GM12875 (cell line): ENCODE results near the gene LARGE1.

Experiments used
- H3K4me3 ChIP-seq: one replicate; pipeline ENCODE4 v1.5.1; 2011; ENCODE audit warnings: low read depth, low read length, control low read depth
- CTCF ChIP-seq: IDR thresholded peaks from 2 replicates; pipeline ENCODE4 v1.5.1; 2011; ENCODE audit warnings: low read depth, mild to moderate bottlenecking, control low read depth, inconsistent platforms, low read length, moderate library complexity, borderline replicate concordance; ENCODE audit not compliant: insufficient read depth

Gene LARGE1

GRCh38 chr22:33504941-33505625 is 415.2 kb downstream of the LARGE1 start:
- no peak for TF ChIP-seq CTCF
- H3K4me3 ChIP-seq, result no peak overlapping the region

DNA sequence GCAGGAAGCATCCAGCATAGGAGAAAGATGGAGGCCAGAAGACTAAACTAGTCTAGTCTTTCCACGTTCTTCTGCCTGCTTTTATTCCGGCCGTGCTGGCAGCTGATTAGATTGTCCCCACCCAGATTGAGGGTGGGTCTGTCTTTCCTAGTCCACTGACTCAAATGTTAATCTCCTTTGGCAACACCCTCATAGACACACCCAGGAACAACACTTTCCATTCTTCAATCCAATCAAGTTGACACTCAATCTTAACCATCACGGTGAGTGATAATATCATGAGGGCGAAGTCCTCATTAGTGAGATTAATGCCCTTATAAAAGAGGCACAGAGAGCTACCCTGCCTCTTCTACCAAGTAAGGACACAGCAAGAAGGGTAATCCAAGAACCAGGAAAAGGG is 424.2 kb downstream of the LARGE1 start:
- no peak overlapping the region for H3K4me3 ChIP-seq
- no peak for TF ChIP-seq CTCF

- TF ChIP-seq CTCF, result no peak
These were observed 426.6 kb downstream of the LARGE1 start for GRCh38 chr22:33493476-33494205.

DNA sequence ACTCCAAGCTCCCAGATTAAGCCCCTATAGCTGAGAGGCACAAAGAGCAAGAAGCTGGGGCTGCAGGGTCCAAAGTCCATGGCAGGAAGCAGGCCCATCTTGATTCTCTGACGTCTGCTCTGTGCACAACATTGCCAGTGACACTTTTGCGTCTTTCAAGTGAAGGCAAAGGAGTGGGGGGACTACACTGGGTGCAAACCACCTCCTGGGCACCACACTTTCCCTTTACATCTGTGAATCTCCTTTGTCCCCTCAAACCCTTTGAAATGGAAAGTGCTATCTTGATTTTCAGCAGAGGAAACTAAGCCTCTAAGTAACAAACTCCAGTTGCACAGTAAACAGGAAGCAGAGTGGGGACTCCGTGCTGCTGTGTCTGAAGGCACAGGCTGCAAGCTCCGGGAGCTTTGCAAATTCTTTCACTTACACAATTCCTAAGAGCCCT is 428.0 kb downstream of the LARGE1 start:
- no peak for TF ChIP-seq CTCF
- no peak overlapping the region for H3K4me3 ChIP-seq

More at GRCh38 chr22:33493476-33494205, 426.6 kb downstream of the LARGE1 start:
- H3K4me3 ChIP-seq, result no peak overlapping the region

GRCh38 chr22:33487041-33487716 is 433.1 kb downstream of the LARGE1 start:
- H3K4me3 ChIP-seq, result no peak overlapping the region
- no peak for TF ChIP-seq CTCF

DNA sequence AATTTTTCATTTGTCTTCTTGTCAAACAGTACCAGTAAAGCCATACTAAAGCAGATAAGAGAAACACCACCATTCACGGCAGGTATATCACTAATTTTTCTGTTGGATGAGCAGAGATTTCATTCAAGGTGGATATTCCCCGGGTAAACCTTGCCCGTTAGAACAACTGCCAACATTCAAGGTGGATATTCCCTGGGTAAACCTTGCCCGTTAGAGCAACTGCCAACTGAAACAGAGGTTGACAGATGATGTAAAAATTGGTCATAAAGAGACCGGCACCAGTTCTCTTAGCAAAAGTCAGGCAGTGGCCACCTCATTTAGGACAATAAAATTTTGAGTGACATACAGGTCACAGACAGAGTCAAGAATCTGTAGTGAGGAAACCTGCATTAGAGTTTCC is 438.7 kb downstream of the LARGE1 start:
- no peak overlapping the region for H3K4me3 ChIP-seq
- no peak for TF ChIP-seq CTCF
